Mucosa of stomach (tissue), 1 donor: ENCODE measurements around the gene PAN3.

Experiments
- H3K27me3 ChIP-seq: one replicate; pipeline ENCODE4 v1.7.0; 2013; ENCODE audit warnings: mild to moderate bottlenecking, low read length; ENCODE audit not compliant: control insufficient read depth, insufficient read depth
- H3K36me3 ChIP-seq: one replicate; pipeline ENCODE4 v1.7.0; 2013; ENCODE audit warnings: low read length; ENCODE audit not compliant: control insufficient read depth, insufficient read depth
- H3K4me1 ChIP-seq: one replicate; pipeline ENCODE4 v1.7.0; 2013; ENCODE audit warnings: mild to moderate bottlenecking, low read length; ENCODE audit not compliant: control insufficient read depth, insufficient read depth
- H3K4me3 ChIP-seq: one replicate; pipeline ENCODE4 v1.7.0; 2013; ENCODE audit warnings: low read length
- H3K9ac ChIP-seq: one replicate; pipeline ENCODE4 v1.7.0; 2013; ENCODE audit warnings: mild to moderate bottlenecking, low read length, moderate library complexity
- H3K9me3 ChIP-seq: one replicate; pipeline ENCODE4 v1.7.0; 2013; ENCODE audit warnings: mild to moderate bottlenecking, low read length, moderate library complexity; ENCODE audit not compliant: control insufficient read depth
- donor health status: Pancreatic carcinoma.

Gene PAN3

GRCh38 chr13:28336193-28336657 is 197.9 kb downstream of the PAN3 start:
- H3K9ac ChIP-seq = no peak overlapping the region
- H3K36me3 ChIP-seq = no peaks in the 10 kb centered on the region
- H3K4me3 ChIP-seq = no peak overlapping the region
- H3K27me3 ChIP-seq = peaks cover 6% of the 10 kb centered on the region
- no peaks in the 10 kb centered on the region for H3K4me1 ChIP-seq
- H3K9me3 ChIP-seq = no peaks in the 10 kb centered on the region

DNA sequence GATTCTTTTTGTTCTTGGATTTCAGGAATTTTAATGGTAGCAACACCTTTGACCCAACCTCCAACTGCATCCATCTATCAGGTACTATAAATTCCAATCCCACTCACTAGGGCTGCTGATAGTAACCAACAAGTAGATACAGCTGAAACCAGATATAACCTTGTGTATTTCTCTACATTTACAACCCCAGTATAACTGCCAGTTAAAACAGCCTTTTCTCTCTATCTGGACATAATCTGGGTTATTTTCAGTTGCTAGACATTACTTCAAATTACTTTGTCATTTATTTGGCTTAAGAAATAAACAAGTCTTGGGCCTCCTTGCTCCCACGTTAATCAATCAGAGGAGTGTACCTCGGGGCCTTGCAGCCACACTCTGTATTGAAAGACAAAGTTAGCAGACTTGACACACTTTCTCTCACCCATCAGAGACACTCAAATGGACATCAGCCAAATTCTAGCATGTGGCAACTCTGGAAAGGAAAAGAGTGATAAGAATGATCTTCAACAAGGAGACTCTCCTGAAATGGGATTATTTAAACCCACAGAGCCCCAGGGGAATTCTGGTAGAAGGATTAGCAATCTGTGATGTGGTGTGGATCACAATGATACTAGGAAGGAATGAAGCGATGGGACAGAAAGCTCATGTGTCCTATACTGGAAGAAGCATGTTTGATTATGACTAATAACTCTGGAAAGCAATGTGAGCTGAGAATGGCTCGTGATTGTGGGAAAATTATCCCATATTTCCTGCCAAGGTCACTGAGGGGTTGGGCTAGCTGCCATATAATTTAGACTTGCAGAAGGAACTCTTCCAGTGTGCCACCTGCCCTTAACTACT is 199.0 kb downstream of the PAN3 start:
- Histone ChIP-seq H3K27me3 (peaks cover 6% of the 10 kb centered on the region), H3K9me3 (no peaks in the 10 kb centered on the region), H3K36me3 (no peaks in the 10 kb centered on the region), H3K9ac (no peak overlapping the region), H3K4me1 (no peaks in the 10 kb centered on the region), H3K4me3 (no peak overlapping the region)

GRCh38 chr13:28338006-28338574 is 199.7 kb downstream of the PAN3 start:
- Histone ChIP-seq H3K36me3 (no peaks in the 10 kb centered on the region), H3K9me3 (no peaks in the 10 kb centered on the region), H3K27me3 (peaks cover 6% of the 10 kb centered on the region), H3K9ac (no peak overlapping the region), H3K4me1 (no peaks in the 10 kb centered on the region), H3K4me3 (no peak overlapping the region)

GRCh38 chr13:28338742-28339141 is 200.4 kb downstream of the PAN3 start:
- no peaks in the 10 kb centered on the region for H3K4me1 ChIP-seq
- H3K9ac ChIP-seq = no peak overlapping the region
- H3K27me3 ChIP-seq = peaks cover 6% of the 10 kb centered on the region
- no peak overlapping the region for H3K4me3 ChIP-seq
- H3K9me3 ChIP-seq = no peaks in the 10 kb centered on the region
- no peaks in the 10 kb centered on the region for H3K36me3 ChIP-seq

DNA sequence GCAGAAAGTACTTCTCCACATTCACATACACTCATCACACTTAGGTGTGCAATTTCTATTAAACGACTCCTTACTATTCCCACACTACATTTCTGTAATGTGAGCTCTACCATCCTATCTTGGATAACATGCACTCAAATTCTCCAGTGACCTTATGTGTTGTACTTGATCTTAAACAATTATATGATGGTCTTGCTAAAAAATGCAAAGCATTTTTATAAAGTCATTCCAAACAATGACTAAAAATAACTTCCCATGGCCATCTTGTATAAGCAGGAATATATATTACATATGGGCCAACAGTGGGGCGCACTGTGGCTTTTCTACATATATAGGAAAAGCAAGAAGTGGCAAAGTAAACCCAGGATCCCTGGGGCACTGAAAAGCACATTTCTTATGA is 201.1 kb downstream of the PAN3 start:
- Histone ChIP-seq H3K9me3 (no peaks in the 10 kb centered on the region), H3K9ac (no peak overlapping the region), H3K4me3 (no peak overlapping the region), H3K4me1 (no peaks in the 10 kb centered on the region), H3K36me3 (no peaks in the 10 kb centered on the region), H3K27me3 (peaks cover 6% of the 10 kb centered on the region)

- Histone ChIP-seq H3K36me3 (no peaks in the 10 kb centered on the region), H3K4me3 (no peak overlapping the region), H3K4me1 (no peaks in the 10 kb centered on the region)
Measured at GRCh38 chr13:28340272-28340793, 202.0 kb downstream of the PAN3 start.

DNA sequence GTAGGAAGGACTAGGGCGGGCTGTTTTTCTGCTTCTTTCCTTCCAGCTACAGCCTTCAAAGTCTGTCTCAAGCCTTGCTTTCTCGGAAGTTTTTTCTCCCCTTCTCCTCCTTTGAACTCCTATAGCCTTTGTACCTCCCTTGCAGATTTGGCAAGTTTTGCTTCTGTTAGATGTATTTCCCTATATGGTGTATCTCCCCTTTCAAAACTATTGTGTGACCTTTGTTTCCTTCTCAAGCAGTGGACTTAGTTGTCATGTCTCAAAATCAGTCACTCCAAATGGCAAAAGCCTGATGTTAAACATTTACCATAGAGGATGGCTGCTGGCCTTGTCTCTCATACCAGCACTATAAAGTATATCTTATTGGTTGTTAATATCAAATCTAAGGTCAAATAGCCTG is 203.9 kb downstream of the PAN3 start:
- H3K27me3 ChIP-seq = peaks cover 6% of the 10 kb centered on the region
- no peak overlapping the region for H3K4me3 ChIP-seq
- H3K36me3 ChIP-seq = no peaks in the 10 kb centered on the region
- no peak overlapping the region for H3K9ac ChIP-seq
- H3K9me3 ChIP-seq = no peaks in the 10 kb centered on the region
- no peaks in the 10 kb centered on the region for H3K4me1 ChIP-seq

More at GRCh38 chr13:28340272-28340793, 202.0 kb downstream of the PAN3 start:
- Histone ChIP-seq H3K9ac (no peak overlapping the region), H3K27me3 (peaks cover 6% of the 10 kb centered on the region), H3K9me3 (no peaks in the 10 kb centered on the region)

- peaks cover 6% of the 10 kb centered on the region for H3K27me3 ChIP-seq
- no peaks in the 10 kb centered on the region for H3K36me3 ChIP-seq
- no peak overlapping the region for H3K4me3 ChIP-seq
- no peaks in the 10 kb centered on the region for H3K4me1 ChIP-seq
- H3K9me3 ChIP-seq = no peaks in the 10 kb centered on the region
- no peak overlapping the region for H3K9ac ChIP-seq
Measured at GRCh38 chr13:28344163-28344562, 205.8 kb downstream of the PAN3 start.
